Gastroesophageal sphincter (tissue), 4 donors: ENCODE measurements around the gene ZBTB8B. TPM values are rescaled to one million over a fixed set of nuclear protein-coding genes. Genes with fewer than 3 reads are reported as not detected.
A peak's percentile ranks its signal among the peaks of the same experiment; 100 is the strongest.
"Not testable (repeated sequence)": the region's sequence is repeated elsewhere in the genome, so short reads cannot be mapped to it uniquely, and the experiment has no call there.

Experiments used
- ATAC-seq: fragments of 150-250 bp; one replicate; pipeline ENCODE4 v1.9.1; 2016; ENCODE audit warnings: mild to moderate bottlenecking, moderate library complexity
- H3K27ac ChIP-seq, 4 donors: fragments of 200-600 bp; sonication (generic) in 3 of 4; 1 replicate in 3 of 4; 2 replicates in 1 of 4; pipeline ENCODE4 v1.5.1; 2016 to 2019
- H3K27me3 ChIP-seq: fragments of 200-600 bp; sonication (generic); one replicate; pipeline ENCODE4 v1.5.1; 2019
- H3K36me3 ChIP-seq, 2 donors: fragments of 200-600 bp; sonication (generic); one replicate each; pipeline ENCODE4 v1.5.1; 2019; ENCODE audit warnings: control low read depth in 1 of 2
- H3K4me1 ChIP-seq, 3 donors: fragments of 200-600 bp; sonication (generic); 1 replicate in 2 of 3; 2 replicates in 1 of 3; pipeline ENCODE4 v1.5.1; 2016 to 2019; ENCODE audit warnings: control low read depth in 2 of 3
- H3K4me3 ChIP-seq, 2 donors: fragments of 200-600 bp; sonication (generic); one replicate each; pipeline ENCODE4 v1.5.1; 2019; ENCODE audit warnings: mild to moderate bottlenecking in 1 of 2, moderate library complexity in 1 of 2
- H3K9me3 ChIP-seq, 3 donors: fragments of 200-600 bp; sonication (generic); one replicate each; pipeline ENCODE4 v1.5.1; 2017 to 2019; ENCODE audit warnings: control low read depth in 2 of 3
- CTCF ChIP-seq, 4 experiments: fragments of 200-600 bp in 2 of 4; fragments of 450-650 bp in 2 of 4; sonication (generic) in 1 of 4; IDR thresholded peaks; one replicate each; pipeline ENCODE4 v1.5.1; 2017 to 2019; ENCODE audit warnings: antibody characterized with exemption in 4 of 4, mild to moderate bottlenecking in 2 of 4, moderate library complexity in 2 of 4
- EP300 ChIP-seq: sonication (generic); formaldehyde crosslinking; IDR thresholded peaks from one replicate; pipeline ENCODE4 v1.6.1; 2017; ENCODE audit warnings: antibody characterized with exemption, mild to moderate bottlenecking
- POLR2A ChIP-seq, 2 donors: fragments of 450-650 bp; IDR thresholded peaks; one replicate each; pipeline ENCODE4 v1.6.1; 2017; ENCODE audit warnings: antibody characterized with exemption in 2 of 2, mild to moderate bottlenecking in 2 of 2, moderate library complexity in 1 of 2
- POLR2AphosphoS5 ChIP-seq: sonication (generic); formaldehyde crosslinking; IDR thresholded peaks from one replicate; pipeline ENCODE4 v1.6.1; 2017; ENCODE audit warnings: antibody characterized with exemption
- WGBS, 2 donors: methylation state at CpG; one replicate each; pipeline ENCODE4 v1.1.5; 2018; ENCODE audit warnings: low coverage in 1 of 2; 5-methylcytosine and 5-hydroxymethylcytosine counted together
- total RNA-seq, 4 donors: library from RNA; depleted of rRNA; stranded (reverse); fragments of >200 nt; gene quantifications; one replicate each; pipeline ENCODE4 v1.1.0, GENCODE V29; 2016

Gene ZBTB8B
- total RNA-seq, 4 donors from 2014 or later = under 0.01 to 0.16 TPM; not detected in 2

GRCh38 chr1:32448773-32449456 lies 16.0 kb upstream of the ZBTB8B start:
- H3K27ac ChIP-seq = no peak overlapping the region
- no peak overlapping the region for H3K4me3 ChIP-seq
- H3K36me3 ChIP-seq = no peaks in the 10 kb centered on the region
- TF ChIP-seq POLR2A (IDR thresholded peaks at IDR 0.05) (no peak), CTCF (IDR thresholded peaks at IDR 0.05) (peak in 1 of 4 experiments; percentile 29)
- H3K4me1 ChIP-seq = peaks cover 0 to 14% (median 0%) of the 10 kb centered on the region in 3 donors
- 69 to 86% methylated on average over 7 to 8 of the region's 12 CpGs for WGBS, 2 donors
- H3K27me3 ChIP-seq = no peaks in the 10 kb centered on the region
- peaks cover 0 to 11% (median 0%) of the 10 kb centered on the region in 3 donors for H3K9me3 ChIP-seq
- ATAC-seq = no peak

GRCh38 chr1:32449457-32449831 lies 15.4 kb upstream of the ZBTB8B start:
- not testable (repeated sequence) for H3K36me3 ChIP-seq, ATAC-seq, H3K4me3 ChIP-seq, H3K27me3 ChIP-seq, H3K27ac ChIP-seq
- Histone ChIP-seq H3K4me1 (peaks cover 0 to 14% (median 0%) of the 10 kb centered on the region in 3 donors), H3K9me3 (peaks cover 0 to 11% (median 0%) of the 10 kb centered on the region in 3 donors)
- WGBS, 2 donors = 95 to 98% methylated on average over 5 of the region's 5 CpGs

- H3K36me3 ChIP-seq = no peaks in the 10 kb centered on the region
- H3K27ac ChIP-seq = no peak overlapping the region
- WGBS, 2 donors = 29 to 50% methylated on average over 1 of the region's 1 CpG
- TF ChIP-seq POLR2A (IDR thresholded peaks at IDR 0.05) = no peak
- no peak for TF ChIP-seq EP300
- no peak for TF ChIP-seq POLR2AphosphoS5
- no peak for TF ChIP-seq CTCF (IDR thresholded peaks at IDR 0.05)
- H3K4me3 ChIP-seq = no peak overlapping the region
- no peaks in the 10 kb centered on the region for H3K4me1 ChIP-seq
- H3K9me3 ChIP-seq = peaks cover 0 to 19% (median 0%) of the 10 kb centered on the region in 3 donors
- no peak for ATAC-seq
- no peaks in the 10 kb centered on the region for H3K27me3 ChIP-seq
These were observed 10.1 kb upstream of the ZBTB8B start for GRCh38 chr1:32454726-32455125.

- peaks cover 0 to 20% (median 0%) of the 10 kb centered on the region in 3 donors for H3K9me3 ChIP-seq
- 76 to 77% methylated on average over 2 of the region's 2 CpGs for WGBS, 2 donors
- no peaks in the 10 kb centered on the region for H3K36me3 ChIP-seq
- no peak overlapping the region for H3K27ac ChIP-seq
- TF ChIP-seq POLR2A (IDR thresholded peaks at IDR 0.05) = no peak
- TF ChIP-seq EP300 = no peak
- TF ChIP-seq POLR2AphosphoS5 = no peak
- ATAC-seq = no peak
- H3K4me1 ChIP-seq = no peaks in the 10 kb centered on the region
- H3K4me3 ChIP-seq = no peak overlapping the region
- no peaks in the 10 kb centered on the region for H3K27me3 ChIP-seq
These were observed 8.9 kb upstream of the ZBTB8B start for GRCh38 chr1:32455958-32456357.

- not testable (repeated sequence) for H3K27me3 ChIP-seq, H3K4me1 ChIP-seq, H3K36me3 ChIP-seq, H3K4me3 ChIP-seq, H3K27ac ChIP-seq, ATAC-seq
- peaks cover 0 to 20% (median 0%) of the 10 kb centered on the region in 3 donors for H3K9me3 ChIP-seq
- WGBS, 2 donors = 91 to 93% methylated on average over 5 of the region's 5 CpGs
These were observed 6.1 kb upstream of the ZBTB8B start for GRCh38 chr1:32458798-32459197.

GRCh38 chr1:32462977-32463376 lies 1.9 kb upstream of the ZBTB8B start:
- H3K27ac ChIP-seq, H3K36me3 ChIP-seq, H3K4me3 ChIP-seq, ATAC-seq: not testable (repeated sequence)
- peaks cover 39% of the 10 kb centered on the region for H3K27me3 ChIP-seq
- peaks cover 0 to 18% (median 7%) of the 10 kb centered on the region in 3 donors for H3K4me1 ChIP-seq
- peaks cover 0 to 19% (median 0%) of the 10 kb centered on the region in 3 donors for H3K9me3 ChIP-seq
- WGBS, 2 donors = 75 to 79% methylated on average over 1 to 2 of the region's 2 CpGs

- no peak for ATAC-seq
- Histone ChIP-seq H3K27me3 (peaks cover 52% of the 10 kb centered on the region), H3K27ac (no peak overlapping the region), H3K4me1 (peaks cover 0 to 18% (median 7%) of the 10 kb centered on the region in 3 donors), H3K4me3 (peak overlapping the region; percentile 6 to 54), H3K9me3 (peaks cover 0 to 7% (median 0%) of the 10 kb centered on the region in 3 donors), H3K36me3 (no peaks in the 10 kb centered on the region)
- WGBS, 2 donors = 1 to 5% methylated on average over 11 to 19 of the region's 19 CpGs
- TF ChIP-seq EP300 (no peak), CTCF (IDR thresholded peaks at IDR 0.05) (no peak), POLR2A (IDR thresholded peaks at IDR 0.05) (no peak), POLR2AphosphoS5 (no peak)
These were observed 619 bp upstream of the ZBTB8B start for GRCh38 chr1:32464191-32464715.
